Subcutaneous adipose tissue (tissue), 4 donors: ENCODE results near the gene DNASE1L1. TPM values are rescaled to one million over a fixed set of nuclear protein-coding genes. Genes with fewer than 3 reads are reported as not detected.

Experiments used
- CTCF ChIP-seq: fragments of 450-650 bp; IDR thresholded peaks from one replicate; pipeline ENCODE4 v1.5.1; 2016; ENCODE audit warnings: low read depth, mild to moderate bottlenecking, control low read depth, antibody characterized with exemption, moderate library complexity
- total RNA-seq, 4 donors: library from RNA; depleted of rRNA; stranded (reverse); fragments of >200 nt; gene quantifications; one replicate each; pipeline ENCODE4 v1.1.0, GENCODE V29; 2016

DNASE1L1 gene
- total RNA-seq, 4 donors from 2014 or later, result 22.2 to 42.8 (median 38.0) TPM

GRCh38 chrX:154380153-154380552 is 28.9 kb downstream of the DNASE1L1 start:
- TF ChIP-seq CTCF, result no peak

GRCh38 chrX:154379569-154379951 is 29.5 kb downstream of the DNASE1L1 start:
- TF ChIP-seq CTCF, result no peak

- no peak for TF ChIP-seq CTCF
These were observed 30.1 kb downstream of the DNASE1L1 start, which contains the start of gene EMD for GRCh38 chrX:154378799-154379568. Gene EMD, plus strand, starts transcription at chrX:154379295. Its CDS starts 190 bp downstream, at chrX:154379485.

GRCh38 chrX:154378059-154378798 is 30.8 kb downstream of the DNASE1L1 start:
- no peak for TF ChIP-seq CTCF

- TF ChIP-seq CTCF, result no peak
These were observed 32.3 kb downstream of the DNASE1L1 start for GRCh38 chrX:154376774-154377173.

- no peak for TF ChIP-seq CTCF
These were observed 33.9 kb downstream of the DNASE1L1 start for GRCh38 chrX:154375156-154375504.

- no peak for TF ChIP-seq CTCF
These were observed 34.5 kb downstream of the DNASE1L1 start, which contains the start of gene FLNA for GRCh38 chrX:154374313-154375155. Gene FLNA, minus strand, starts transcription at chrX:154374634. Its CDS starts 3,389 bp downstream, at chrX:154371245.
